Activated CD4-positive, alpha-beta T cell treated with anti-CD3 and anti-CD28 coated beads, Interleukin-2, amount 50 U/mL, for 4 hours (primary cell): ENCODE results near the gene FBN1.

Experiments
- DNase-seq, 2 experiments: peaks; one replicate each; pipeline ENCODE4 v3.0.0-alpha.2; 2020

The FBN1 gene

DNA sequence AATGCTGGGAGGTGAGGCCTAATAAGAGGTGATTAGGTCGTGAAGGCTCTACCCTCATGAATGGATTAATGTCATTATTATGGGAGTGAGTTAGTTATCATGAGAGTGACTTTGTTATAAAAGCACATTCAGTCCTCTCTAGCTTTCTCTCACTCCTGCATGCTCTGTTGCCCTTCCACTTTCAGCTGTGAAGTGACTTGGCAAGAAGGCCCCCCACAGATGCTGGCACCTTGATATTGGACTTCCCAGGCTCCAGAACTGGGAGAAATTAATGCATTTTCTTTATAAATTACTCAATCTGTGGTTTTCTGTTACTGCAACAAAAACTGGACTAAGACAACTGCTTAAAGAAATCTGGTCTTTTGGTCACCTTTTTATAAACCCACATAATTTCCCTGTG is 144.3 kb downstream of the FBN1 start:
- DNase-seq: no peak

DNA sequence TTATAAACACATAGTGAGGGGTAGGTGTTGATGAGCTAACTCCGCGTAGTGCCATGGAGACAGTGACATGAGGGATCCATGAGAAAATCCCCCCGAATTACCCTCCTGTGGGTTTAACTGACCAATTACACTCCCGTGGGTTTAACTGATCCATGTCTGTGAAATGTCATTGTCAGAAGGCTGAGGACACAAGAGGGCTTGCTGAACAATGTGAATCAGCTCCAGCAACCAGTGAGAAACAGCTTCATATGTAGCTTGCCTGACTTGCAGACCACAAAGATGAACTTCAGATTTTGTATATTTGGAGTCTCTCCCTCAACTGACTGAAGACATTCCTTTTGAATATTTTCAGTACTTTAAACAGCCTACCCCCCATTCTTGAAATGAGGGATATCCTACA is 144.9 kb downstream of the FBN1 start:
- no peak for DNase-seq

DNA sequence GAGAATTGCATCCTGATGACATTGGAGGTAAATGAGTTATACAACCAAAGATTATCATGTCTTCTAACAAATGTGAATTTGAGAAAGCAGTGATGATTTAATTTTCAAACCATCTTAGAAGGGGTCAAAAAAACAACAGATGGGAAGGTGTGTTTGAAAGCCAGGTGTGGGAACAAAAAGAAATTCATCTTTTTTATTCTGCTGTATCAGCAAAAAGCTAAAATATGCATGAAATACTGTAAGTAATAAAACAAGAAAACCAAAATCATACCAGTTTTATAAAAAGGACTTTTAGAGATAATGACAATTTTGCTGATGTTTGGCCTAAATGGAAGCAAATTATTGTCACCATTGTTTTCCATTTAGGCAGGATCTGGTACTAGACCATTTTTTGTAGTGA is 145.5 kb downstream of the FBN1 start:
- DNase-seq: no peak

DNA sequence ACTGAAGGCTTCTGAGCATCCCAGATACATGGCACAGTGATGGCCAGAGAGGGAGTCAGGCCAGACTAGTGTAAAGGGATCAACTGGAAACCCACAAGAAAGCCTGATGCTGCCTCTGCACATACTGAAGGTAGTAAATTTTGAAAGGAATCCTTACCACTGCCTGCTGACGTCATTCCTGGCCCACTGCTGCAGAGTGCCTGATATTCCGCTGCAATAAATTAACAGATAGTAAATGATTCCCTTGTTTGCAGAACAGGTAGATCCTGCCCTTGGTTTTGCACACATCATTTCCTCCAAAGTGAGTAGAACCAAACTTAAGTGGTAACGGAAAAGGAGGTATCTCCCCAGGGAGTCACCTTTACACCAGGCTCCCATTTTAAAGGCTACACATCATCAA is 146.7 kb downstream of the FBN1 start:
- no peak for DNase-seq

DNA sequence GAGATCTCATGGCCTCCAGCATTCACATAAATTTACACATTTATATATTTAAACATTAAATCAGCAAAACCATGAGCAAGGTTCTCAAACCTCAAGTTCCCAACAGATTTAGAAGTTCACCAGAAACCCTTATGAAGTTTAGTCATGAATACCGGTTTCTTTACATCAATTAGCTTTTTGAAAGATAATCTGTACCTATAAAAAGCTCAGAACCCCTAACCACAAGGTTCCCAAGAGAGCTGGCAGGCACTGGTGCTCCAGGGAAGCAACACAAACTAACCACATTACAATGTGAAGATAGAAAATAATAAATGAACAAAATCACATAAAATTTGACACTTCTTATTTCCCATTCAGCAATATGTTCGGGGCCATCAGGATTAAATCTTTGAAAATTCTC is 150.9 kb downstream of the FBN1 start:
- DNase-seq: no peak

DNA sequence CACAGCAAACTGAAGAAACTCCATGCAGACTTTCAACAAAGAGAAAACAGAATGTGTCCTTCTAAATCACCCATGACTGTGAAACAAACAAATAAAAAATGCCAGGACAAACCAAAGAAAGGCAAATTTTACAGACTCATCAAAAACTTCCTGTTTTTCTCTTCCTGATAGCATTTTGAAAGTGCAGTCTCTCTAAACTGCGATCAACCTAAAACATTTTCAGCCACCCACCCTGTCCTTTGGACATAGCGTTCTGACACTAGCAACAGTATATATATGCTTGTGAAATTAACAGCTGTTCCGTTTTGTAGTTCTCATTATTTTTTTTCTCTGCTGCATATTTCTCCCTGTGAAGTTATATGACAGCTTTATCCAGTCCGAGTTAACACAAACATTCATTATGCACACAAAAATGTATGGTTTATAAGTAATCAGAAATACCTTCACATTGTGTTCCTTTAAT is 151.7 kb downstream of the FBN1 start:
- DNase-seq: no peak

DNA sequence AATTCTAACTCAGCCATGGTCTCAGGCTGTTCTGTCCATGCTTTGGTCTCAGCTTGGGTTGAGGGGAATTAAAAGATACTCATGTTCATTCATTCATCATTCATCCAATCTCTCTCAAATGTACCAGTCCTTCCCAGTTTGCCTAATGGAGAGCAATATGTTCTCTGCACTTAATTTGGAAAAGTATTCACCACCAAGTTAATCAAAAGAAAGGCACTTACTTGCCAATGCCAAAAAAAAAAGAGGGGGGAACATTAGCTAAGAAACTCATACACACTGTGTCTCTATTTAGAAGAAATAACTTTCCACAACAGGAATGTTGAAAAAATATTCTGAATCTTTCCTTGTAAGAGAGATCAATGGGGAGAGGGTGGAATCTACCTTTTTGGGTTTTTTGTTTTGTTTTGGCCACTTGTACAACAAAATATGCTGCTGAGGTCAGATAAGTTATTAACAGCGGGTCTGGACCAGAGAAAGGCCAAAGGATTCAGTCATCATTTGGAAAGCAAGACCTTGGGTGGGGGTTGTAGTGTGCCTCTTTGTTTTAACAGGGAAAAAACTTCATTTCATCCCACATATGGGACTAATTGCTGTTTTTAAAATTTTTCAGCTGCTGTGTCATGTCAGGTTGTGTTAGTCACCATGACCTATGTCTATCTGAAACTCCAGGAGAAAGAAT is 152.3 kb downstream of the FBN1 start:
- DNase-seq: no peak

DNA sequence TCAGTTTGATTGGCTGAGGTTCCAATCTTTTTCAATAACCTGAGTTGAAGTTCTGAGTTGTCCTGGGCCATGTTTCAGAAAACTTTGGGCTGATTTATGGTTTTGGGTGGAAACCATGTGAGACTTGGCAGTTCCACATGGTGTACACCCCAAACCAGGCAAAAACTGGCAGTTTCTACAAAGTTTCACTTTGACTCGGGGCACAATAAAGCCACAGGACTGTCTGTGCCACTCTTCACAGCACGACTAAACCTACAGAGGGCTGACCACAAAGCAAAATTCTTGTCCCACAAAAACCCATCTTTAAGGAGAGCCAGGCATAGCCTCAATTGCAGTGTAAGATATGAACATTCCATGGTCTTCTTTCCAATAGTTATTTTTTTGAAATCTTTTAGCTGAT is 159.3 kb downstream of the FBN1 start:
- no peak for DNase-seq

DNA sequence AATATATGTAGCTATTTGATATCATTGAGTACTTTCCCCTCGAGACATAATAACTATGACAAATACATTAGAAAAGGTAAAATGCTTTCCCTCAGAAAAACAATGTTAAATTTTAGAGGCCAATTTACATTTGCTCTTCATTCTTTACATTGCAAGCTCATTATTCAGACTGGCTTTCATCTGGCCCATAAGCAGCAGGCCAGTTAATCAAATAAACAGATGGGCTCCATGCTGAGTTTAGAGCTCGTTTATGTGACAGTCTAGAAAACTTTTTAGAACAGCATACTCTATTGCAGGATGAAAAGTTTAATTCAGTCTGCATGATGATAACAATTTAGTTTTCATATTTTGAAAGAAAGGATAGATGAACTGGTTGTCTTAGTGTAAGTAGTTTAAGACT is 163.7 kb downstream of the FBN1 start:
- DNase-seq: no peak

DNA sequence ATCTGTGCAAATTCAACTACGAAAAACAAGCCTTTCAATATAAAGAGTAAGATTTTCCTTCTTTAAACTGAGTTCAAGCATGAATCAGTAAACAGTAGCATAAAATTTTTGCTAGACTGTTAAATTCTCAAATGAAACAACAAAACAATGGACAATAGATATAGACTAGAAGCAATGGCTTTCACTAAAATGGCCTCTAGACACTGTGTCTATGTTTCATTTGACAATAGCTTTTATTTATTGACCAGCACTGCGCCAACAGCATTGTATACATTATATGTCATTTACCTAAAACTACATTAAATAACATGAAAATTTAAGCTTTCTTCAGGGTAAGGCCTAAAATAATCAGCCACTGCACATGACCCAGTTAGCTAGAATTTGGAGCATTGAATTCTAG is 165.8 kb downstream of the FBN1 start:
- DNase-seq: no peak

DNA sequence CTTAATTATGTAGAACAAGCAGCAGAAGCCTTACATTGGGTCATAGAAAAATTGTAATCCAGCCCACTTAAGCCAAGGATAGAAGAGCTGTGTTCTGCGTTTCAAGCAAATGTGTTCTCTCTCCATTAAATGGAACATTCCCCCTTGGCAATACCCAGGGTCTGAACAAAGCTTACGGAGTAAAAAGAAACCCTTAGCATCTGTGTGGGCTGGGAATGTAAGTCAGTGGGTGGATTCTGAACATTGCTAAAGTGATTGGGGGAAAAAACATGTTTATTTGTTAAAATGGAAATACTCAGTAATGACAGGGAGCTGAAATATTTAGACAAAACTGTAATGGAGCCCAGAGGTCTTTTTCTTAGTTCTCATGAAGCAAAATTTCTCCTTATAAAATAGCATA is 166.9 kb downstream of the FBN1 start:
- DNase-seq: no peak

DNA sequence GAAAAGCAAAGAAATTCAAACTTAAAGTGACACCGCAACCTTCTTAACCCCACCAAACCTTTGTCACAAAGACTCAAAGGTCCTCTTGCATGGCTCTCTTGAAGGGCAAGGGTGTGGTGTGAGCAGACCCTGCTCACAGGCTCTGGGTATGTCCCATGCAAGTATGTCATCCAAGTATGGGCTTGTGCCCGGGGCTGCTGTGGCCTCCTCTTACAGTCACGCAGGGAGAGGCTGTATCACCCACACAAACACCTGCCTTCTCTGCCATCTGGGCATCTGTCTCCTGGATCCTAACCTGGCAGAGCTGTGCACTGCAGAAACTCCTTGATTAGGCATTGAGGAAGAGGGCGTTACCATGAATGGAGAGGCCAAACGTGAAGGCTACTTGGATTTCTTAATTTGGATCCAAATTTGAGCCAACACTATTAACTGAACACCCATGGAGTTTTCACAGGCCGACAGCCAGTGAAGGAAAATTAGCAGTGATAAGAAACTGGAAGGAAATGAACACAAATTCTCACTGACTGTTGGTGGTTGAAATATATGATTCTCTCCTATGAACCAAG is 167.6 kb downstream of the FBN1 start:
- no peak for DNase-seq

DNA sequence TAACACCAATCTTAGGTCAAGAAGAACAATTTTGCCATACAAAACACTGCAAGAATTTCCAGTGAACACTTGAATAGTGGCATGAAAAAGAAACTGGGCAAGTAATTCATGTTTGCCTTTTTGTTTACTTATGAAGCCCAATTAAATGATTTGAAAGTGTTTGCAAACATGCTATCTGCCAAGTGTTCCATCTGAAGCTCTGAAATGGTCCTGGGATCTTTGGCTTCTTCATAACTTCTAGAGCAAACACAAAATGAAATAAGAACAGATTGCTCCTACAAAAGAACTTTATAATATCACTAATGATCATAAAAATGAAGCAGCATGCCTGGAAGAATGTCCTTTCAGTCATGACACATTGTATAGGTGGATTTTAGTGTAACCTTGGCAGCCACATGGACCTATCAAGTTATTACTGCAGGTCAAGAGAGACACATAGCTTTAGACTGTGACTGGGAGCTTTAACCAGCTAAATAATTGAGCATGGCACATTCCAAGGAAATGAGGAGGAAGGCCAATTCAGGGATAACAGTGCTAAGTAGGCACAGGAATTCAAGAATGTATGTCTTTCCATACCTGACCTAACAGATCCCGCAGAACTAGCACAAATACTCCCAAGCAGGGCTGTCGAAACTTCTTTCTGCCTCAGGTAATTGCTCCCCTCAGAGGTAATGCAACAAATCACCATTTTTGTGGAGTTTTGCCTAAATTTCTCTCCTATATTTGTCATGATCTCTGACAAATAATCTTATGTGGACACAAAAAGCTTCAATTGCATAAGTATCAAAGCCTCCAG is 169.7 kb downstream of the FBN1 start:
- no peak for DNase-seq

DNA sequence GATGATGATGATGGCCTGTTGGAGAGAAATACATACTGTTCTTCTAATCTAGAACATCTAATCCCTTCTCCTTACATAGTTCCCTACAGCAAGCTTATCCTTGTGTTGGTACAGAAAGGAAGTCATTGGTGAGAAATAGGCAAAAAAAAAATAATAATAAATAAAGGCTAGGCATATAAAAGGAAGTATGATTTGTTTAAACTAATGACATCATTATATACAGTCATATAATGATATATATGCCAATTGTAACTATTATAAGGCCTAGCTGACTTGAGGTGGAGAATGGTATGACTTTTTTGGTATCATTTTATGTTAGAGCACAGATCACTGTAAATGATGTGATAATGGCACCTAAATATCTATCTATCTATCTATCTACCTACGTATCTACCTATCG is 171.8 kb downstream of the FBN1 start:
- DNase-seq: no peak

DNA sequence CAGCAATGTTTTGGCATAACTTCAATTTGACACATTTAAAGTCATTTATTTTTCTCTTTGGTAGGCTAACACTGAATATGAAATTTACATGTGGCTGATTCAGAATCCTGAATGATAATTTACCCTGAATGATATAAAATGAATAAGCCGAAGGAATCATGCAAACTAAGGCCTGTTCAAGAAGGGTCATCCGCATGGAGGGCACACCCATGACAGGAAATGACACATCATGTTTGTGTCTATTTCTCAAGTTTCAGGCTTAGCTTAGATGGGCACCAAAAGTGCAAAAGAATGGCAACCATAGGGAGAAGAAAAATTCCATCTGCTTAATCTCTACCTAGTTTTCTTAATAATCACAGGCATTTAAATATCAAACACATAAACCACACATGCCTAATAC is 172.8 kb downstream of the FBN1 start:
- DNase-seq: no peak

DNA sequence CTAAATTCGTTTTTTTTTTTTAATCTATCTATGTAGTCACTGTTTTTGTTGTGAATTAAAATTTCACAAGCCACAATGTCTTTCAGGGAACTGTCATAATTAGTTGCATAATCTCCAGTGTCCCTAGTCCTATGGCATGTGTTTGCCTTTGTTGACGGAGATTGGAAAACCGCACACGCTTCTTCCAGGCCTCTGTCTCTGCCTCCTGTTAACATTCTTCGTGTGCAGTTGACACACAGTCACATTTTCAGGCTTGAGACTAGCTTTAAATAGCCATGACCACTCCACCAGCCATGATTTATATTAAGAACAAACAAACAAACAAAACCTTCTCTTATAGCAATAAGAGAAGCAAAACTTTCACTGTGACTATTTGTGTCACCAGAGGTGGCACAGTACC is 174.4 kb downstream of the FBN1 start:
- DNase-seq: no peak

DNA sequence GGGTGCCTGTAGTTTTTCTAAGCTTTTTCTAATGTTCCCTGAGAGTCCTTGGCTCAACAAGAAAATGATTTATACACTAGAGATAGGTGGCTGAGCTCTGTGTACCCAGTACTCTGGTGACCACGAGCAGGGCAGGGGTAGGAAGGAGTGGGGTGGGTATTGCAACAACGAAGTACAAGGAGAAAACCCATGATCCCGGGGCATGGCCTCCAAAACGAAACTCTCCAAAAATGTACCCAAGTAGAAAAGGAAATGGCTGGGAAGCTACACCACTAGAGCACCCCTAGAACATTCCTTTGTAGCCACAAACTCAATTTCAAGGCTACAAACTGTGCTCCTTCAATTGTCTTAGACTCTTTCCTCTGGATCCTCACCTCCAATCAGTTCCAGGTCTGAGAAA is 175.4 kb downstream of the FBN1 start:
- DNase-seq: no peak

DNA sequence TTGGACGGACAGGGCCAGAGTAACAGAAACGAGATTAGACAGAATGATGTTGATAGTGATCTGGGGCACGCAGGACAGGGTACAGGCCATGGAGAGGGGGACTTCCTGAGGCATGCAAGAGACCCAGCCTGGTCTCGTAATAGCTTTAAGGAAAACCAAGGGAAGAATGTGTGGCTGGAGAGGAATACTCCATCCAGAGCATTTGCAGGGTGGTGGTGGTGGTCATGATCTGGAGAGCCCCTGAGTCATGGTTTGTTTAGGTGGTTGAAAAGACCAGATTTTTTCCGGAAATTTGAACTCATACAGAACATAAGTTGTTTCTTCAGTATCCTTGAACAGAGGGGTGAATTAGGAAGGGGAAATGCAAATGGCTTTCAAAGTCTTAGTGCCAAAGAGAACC is 175.8 kb downstream of the FBN1 start:
- DNase-seq: no peak

DNA sequence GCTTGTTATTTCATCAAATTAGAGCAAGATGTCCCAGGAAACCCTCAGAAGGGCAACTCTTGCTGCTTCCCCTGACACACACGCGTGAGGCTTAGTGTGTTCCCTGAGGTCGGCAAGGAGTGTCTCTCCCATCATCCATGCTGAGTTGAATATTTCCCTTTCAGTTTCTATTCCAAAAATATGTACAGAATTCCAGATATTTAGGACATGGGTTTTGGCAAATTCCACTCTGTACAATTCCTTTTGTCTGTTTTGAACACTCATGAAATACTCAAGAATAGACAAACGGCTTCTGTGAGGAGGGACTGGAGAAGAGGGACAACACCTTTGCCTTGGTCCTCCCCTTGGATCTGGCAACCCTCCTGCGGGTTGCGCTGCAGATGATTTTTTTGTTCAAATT is 176.2 kb downstream of the FBN1 start:
- DNase-seq: no peak

DNA sequence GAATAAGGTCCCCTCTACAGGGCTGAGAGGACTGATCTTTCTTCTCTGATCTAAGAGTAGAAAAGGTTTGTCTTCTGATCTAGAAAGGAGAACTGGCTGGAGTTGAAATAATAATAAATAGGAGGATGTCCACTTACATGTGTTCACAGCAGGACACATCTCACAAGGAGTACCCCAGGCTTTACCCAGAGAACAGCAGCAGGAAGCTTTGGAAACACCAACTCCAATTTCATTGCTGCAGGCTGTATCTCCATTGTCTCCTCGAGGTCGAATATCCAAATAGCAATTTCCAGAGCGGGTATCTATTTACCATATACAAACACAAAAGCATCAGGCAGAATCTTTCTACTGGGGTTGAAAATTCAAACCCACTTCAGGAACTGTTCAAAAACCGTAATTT is 177.7 kb downstream of the FBN1 start:
- no peak for DNase-seq

DNA sequence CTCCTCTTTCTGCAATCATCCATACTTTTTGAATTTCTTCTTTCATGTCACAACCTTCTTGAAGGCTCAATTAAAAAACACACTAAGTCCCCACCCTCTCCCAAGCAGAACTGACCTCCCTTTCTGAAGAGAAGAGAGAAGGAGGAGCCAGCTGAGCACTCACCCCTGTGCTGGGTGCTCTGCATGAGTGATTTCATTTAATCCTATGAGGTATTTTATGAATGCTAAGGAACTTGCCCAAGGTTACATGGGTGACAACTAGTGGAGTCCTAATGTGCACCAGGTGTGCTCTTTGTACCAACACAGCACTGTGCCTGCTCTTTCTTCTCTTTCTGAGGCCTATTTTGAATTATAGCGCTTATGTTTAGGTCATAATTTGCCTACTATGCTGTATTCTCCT is 178.7 kb downstream of the FBN1 start:
- DNase-seq: no peak

DNA sequence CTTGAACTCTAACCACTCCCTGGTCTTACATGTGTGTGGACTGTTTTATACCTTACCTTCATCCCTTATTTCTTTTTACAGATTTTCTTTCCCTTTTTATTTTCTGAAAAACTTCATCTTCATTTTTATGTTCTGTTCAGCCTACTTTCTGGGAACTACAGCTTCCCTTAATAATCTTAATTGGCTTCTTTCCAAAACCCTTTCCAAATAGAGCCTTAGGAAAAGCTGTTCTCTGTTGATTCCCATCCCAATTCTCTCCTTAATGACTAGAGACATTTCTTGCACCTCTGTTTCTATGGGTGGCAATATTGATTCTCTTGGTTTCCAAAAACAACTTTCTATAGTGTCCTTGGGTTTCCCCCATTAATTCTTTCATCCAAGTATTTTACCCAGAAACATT is 179.4 kb downstream of the FBN1 start:
- DNase-seq: no peak

DNA sequence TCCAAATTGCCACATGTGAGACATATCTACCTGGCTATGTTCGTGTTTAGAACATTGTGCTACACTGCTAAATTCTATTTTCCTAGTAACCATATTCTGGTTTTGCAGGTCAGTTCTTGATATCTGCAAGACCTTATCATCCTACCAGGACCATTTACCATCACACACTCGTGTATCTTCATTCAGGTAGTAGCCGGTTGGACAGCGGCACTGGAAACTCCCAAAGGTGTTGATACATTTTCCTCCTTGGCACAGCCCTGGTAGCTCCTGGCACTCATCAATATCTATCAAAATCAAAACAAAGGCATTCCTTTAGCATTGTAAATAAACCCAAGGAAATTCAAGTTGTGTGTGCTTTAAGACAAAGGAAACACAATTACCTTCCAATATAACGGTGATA is 180.1 kb downstream of the FBN1 start:
- DNase-seq: no peak

DNA sequence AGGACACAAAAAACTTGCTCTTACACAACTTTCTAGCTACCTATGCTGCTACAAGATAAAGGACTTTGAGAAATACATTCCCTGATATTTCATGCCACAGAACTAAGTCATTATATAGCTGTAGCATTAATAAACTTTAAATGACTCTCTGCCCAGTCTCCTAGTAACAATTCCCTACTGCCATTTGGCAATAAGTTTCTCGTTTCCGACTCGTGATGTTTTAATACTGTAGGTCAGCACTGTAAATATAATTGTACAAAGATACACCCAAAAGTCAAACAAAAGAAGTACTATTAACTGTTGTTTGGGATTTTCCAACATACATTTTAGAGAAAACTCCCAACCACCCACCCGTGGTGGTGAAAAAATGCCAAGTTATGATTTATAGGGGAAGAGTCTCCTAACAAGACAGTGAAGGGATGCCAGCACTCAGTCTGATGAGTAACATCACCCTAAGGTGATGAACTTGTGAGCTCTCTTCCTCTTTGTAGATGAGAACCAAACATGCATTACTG is 182.1 kb downstream of the FBN1 start:
- no peak for DNase-seq
